Stimulated activated CD8-positive, alpha-beta memory T cell treated with anti-CD3 and anti-CD28 coated beads, Interleukin-4, amount 100 ng/mL, for 4 hours (primary cell): Measurements from ENCODE around the gene MST1R.
"Not testable (repeated sequence)": the region's sequence is repeated elsewhere in the genome, so short reads cannot be mapped to it uniquely, and the experiment has no call there.

Experiments
- DNase-seq, 2 donors: peaks; one replicate each; pipeline ENCODE4 v3.0.0-alpha.2; 2020; ENCODE audit warnings: low read depth in 2 of 2, low spot score in 1 of 2

Gene MST1R

DNA sequence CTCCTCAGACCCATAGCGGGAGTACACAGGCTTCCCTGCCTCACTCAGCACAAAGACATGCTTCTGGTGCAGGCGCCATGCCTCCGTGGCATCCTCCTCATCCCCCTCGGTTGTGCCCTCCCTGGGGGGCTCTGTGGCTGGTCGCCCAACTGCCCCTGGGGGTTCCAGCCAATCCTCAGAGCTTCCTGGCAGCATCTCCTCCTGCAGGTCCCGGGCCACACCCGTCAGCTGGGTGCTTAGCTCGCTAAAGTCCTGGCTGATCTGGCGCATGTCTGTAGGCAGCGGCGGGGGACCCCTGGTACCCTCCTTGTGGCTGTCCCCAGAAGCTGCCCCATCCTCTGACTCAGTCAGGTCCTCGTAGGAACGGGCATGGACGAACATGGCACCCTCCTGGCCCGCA, 7.9 kb upstream of the MST1R start:
- no peak for DNase-seq

DNA sequence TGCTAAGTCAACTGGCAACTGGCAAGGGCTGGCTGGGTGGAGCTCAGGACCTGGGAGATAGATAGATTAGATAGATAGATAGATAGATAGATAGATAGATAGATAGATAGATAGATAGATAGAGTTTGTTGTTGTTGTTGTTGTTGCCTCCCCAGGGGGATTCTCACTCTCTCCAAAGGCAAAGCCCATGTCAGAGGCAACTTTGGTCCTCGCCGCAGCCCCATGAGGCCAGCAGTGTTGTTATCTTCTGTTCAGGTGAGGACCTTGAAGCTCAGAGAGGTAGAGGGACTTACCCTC, 7.4 kb upstream of the MST1R start:
- no peak for DNase-seq

GRCh38 chr3:49910409-49911123, 6.9 kb upstream of the MST1R start:
- DNase-seq = no peak

- DNase-seq = no peak
Measured at GRCh38 chr3:49908373-49909199, 4.9 kb upstream of the MST1R start.

GRCh38 chr3:49906073-49906743, 2.5 kb upstream of the MST1R start:
- peak in 1 of 2 donors; percentile 19 for DNase-seq

DNA sequence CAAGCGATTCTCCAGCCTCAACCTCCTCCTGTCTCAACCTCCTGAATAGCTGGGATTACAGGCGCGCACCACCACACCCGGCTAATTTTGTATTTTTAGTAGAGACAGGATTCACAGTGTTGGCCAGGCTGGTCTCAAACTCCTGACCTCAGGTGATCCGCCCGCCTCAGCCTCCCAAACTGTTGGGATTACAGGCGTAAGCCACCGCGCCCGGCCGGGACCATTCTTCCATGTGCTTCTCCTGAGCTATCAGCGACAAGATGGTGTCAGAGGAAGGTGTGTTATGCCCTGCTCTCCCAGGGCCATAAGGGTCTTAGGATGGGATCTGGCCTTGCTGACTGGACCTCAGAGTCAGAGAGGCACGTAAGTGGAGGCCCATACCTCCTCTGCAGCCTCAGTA, 775 bp upstream of the MST1R start:
- DNase-seq = not testable (repeated sequence)

GRCh38 chr3:49902511-49903345, 945 bp downstream of the MST1R start:
- no peak for DNase-seq

- no peak for DNase-seq
Measured at GRCh38 chr3:49901366-49902339, 2.0 kb downstream of the MST1R start.

DNA sequence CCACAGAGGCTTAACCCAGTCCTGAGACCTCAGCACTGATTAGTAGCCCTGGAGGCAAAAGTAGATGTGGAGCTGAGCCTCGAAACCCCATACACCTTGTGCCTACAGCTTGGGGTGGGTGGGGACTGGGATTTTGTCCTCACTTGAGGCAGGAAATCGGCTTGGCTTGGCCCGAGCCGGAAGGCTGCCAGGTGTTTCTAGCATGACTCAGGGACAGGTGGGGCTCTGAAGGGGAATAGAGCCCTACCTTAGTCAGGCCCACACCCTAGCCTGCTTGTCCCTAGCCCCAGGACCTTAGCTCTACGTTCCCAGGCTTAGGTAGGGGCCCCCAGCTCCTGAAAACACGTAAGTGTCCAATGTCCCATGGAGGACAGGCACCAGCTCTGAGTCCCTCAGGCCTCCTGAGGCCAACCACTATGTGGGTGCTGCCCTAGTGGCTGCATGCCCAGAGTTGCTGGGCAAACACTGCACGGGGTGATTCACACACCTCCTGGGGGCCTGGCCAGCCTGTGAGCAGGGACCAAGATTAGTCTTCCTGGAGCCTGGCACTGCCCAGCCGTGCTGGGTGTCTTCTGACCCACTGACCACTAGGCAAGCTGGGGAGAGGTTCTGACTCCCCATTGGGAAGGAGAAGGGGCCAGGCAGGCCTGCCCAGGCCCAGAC, 3.1 kb downstream of the MST1R start:
- DNase-seq = no peak

DNA sequence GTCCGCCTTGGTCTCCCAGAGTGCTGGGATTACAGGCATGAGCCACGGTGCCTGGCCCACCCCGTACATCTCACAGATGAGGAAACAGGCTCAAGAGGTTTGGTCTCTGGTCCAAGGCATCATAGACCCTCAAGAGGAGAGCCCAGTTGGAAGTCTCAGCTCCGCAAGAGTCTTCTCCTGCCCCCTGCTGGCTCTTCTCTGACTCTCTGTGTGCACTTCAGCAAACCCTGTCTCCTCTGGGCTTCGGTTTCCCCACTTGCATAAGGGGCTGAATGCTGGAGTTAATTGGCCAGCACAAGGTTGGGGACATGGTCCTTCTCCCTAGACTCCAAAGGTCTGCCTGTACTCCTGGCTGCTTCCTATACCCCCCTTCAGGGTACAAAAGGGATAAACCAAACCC, 3.9 kb downstream of the MST1R start:
- no peak for DNase-seq

DNA sequence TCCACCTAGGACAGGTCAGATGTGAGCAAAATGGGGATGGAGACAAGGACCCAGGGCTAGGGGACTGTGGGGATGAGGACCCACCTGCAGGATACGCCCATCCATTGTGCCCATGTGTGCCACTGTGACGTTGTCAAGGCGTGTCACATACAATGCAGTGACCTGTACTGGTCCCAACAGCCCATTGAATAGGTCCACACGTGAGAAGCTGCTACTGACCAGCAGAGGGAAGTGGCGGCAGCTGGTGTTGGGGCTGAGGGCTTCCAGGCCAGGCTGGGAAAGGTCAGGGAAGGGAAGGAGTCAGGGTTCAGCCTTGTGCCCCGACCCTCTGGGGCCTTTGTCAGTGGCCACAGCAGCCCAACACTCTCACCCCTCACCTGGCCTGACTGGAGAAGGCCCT, 4.7 kb downstream of the MST1R start:
- no peak for DNase-seq

DNA sequence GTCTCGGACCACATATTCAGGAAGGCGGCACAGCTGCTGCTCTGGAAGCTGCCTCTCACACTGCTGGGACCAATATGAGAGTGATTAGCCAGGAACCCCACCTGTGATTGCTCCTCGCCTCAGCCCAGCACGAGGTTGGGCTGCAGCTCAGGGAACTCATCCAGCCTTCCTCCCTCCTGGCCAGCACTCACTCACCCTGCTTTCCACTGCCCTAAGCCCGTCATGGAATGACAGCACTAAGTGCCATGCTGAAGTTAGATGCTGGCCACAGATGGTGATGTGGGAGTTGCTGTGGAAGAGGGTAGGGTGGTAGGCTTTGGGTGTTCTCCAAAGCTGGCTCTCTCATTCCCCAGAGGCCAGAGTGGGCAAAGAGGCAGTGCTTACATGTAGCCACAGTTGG, 7.3 kb downstream of the MST1R start:
- no peak for DNase-seq

- no peak for DNase-seq
Measured at GRCh38 chr3:49895791-49896190, 7.9 kb downstream of the MST1R start.

- no peak for DNase-seq
Measured at GRCh38 chr3:49889296-49889695, 14.4 kb downstream of the MST1R start.

GRCh38 chr3:49886922-49887265, 16.8 kb downstream of the MST1R start:
- no peak for DNase-seq

- no peak for DNase-seq
Measured at GRCh38 chr3:49883998-49884397, 19.7 kb downstream of the MST1R start.

DNA sequence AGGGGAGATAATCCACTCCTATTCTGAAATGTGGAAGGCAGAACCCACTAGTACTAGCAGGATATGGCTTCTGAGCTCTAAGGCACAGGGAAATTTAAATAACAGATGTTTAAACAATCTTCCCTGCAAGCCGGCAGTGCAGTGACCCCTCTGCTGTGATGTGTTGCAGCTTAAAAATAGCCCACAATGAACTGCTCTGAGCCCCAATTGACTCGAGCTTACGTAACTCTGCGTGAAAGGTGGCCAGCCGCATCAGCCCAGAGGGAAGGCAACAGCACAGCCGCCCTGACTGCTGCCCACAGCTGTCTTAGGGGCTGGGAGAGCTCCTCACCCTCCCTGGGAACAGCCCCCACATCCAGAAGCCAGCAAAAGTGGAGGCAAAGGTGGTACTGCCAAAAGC, 21.5 kb downstream of the MST1R start:
- no peak for DNase-seq

DNA sequence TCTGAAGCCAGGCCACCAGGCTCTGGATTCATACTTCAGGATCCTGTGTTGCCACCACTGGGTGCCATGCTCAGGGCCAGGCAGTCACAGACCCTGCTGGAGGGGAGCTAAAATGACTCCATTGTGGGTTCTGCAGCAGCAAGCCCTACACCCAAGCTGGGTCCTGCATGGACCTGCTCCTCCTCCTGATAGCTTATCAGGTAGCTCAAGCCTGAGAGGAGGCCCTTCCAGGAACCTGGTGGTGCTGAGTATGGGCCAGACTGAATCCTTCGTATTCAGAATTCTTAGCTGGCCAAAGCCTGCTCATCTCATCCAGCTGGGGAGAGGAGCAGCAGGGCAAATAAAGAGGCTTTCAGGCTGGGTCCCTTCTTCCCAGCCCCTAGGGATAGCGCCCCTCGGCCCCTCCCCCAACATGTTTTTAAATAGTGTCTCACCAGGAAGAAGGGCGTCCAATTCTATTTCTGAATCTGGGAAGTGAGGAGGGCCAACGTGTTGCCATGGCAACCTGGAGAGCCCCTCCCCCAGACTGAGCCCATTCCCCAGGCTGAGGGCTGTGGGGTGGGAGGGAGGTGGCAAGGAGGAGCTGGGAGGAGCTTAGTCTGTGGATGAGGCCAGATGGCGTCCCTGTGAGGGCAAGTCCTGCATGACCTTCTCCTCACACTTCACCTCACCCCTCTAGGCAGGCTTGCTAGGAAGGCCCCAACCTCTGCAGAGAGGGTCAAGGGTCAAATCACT, 22.9 kb downstream of the MST1R start:
- DNase-seq = no peak

GRCh38 chr3:49879721-49880120, 24.0 kb downstream of the MST1R start:
- DNase-seq = no peak
